Calu3 (cell line): ENCODE results near the gene RANBP3L. TPM values are rescaled to one million over a fixed set of nuclear protein-coding genes. Genes with fewer than 3 reads are reported as not detected.

ENCODE experiments used
- BruUV-seq: library from RNA; stranded (reverse); fragments of 400-500 nt; replicated peaks from 2 replicates; lab custom pipeline; 2021; lab: Mats Ljungman, UMichigan
- CTCF ChIA-PET: fragments of 300-600 bp; sonication (Branson Sonifier 250); formaldehyde crosslinking; loops from one replicate; lab custom pipeline; 2022; ENCODE audit warnings: antibody characterized with exemption; lab: Charles Lee
- DNase-seq: peaks from one replicate; pipeline ENCODE4 v3.0.0; 2022
- H3K27ac Mint-ChIP-seq: one replicate; pipeline ENCODE4 v1.8.0; 2022; ENCODE audit warnings: mixed read lengths; ENCODE audit not compliant: unreplicated experiment
- H3K27me3 Mint-ChIP-seq: one replicate; pipeline ENCODE4 v1.8.0; 2022; ENCODE audit warnings: mixed read lengths; ENCODE audit not compliant: unreplicated experiment
- H3K36me3 Mint-ChIP-seq: one replicate; pipeline ENCODE4 v1.8.0; 2022; ENCODE audit warnings: mild to moderate bottlenecking, moderate library complexity, mixed read lengths; ENCODE audit not compliant: insufficient read depth, unreplicated experiment
- H3K4me1 Mint-ChIP-seq: one replicate; pipeline ENCODE4 v1.8.0; 2022; ENCODE audit warnings: mild to moderate bottlenecking, low read depth, mixed read lengths; ENCODE audit not compliant: unreplicated experiment
- H3K4me3 Mint-ChIP-seq: one replicate; pipeline ENCODE4 v1.8.0; 2022; ENCODE audit warnings: mild to moderate bottlenecking, low read depth, moderate library complexity, mixed read lengths; ENCODE audit not compliant: unreplicated experiment
- H3K9me3 Mint-ChIP-seq: one replicate; pipeline ENCODE4 v1.8.0; 2022; ENCODE audit warnings: low read depth, mixed read lengths; ENCODE audit not compliant: unreplicated experiment
- intact Hi-C: fragments of 100-400 bp; cut with micrococcal nuclease; formaldehyde crosslinking; loops from one replicate; pipeline ENCODE4 v1.10.0; 2022; ENCODE audit not compliant: unreplicated experiment
- total RNA-seq: library from RNA; stranded (reverse); gene quantifications from 2 replicates; pipeline ENCODE4 v1.2.3, GENCODE V29; 2022
- TF ChIP-seq, protein P1 (sequence below): fragments of 200-600 bp; IDR thresholded peaks from one replicate; pipeline ENCODE4 v1.8.0; 2022; ENCODE audit warnings: antibody characterized with exemption; ENCODE audit not compliant: unreplicated experiment

Gene RANBP3L
- total RNA-seq, 1 experiment from 2014 or later: not detected

DNA sequence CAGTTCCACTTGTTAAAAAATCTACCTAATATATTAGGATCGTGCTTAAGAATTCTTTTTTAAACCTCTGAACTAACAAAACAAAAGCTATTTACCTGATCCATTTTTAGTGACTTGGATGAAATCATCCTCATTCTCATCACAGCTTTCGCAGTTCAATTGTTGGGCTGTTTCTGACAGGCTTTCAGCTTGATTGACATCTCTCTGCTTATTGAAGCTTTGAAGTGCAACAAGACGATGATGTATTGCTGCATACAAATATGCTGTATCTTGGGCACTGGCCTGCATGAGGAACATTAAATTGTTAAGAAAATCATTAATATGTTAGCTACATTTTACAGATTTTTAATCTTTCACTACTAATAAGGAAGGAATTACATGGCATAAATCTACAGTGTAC, 50.5 kb downstream of the RANBP3L start:
- Mint-ChIP-seq H3K27ac (no peak overlapping the region), H3K4me1 (no peaks in the 10 kb centered on the region), H3K4me3 (no peak overlapping the region), H3K9me3 (no peaks in the 10 kb centered on the region), H3K36me3 (no peaks in the 10 kb centered on the region), H3K27me3 (no peaks in the 10 kb centered on the region)
- intact Hi-C loops: no loop called here
- CTCF ChIA-PET: no interaction called here
- BruUV-seq: no TSS peak
- no peak for DNase-seq
- TF ChIP-seq, protein P1, sequence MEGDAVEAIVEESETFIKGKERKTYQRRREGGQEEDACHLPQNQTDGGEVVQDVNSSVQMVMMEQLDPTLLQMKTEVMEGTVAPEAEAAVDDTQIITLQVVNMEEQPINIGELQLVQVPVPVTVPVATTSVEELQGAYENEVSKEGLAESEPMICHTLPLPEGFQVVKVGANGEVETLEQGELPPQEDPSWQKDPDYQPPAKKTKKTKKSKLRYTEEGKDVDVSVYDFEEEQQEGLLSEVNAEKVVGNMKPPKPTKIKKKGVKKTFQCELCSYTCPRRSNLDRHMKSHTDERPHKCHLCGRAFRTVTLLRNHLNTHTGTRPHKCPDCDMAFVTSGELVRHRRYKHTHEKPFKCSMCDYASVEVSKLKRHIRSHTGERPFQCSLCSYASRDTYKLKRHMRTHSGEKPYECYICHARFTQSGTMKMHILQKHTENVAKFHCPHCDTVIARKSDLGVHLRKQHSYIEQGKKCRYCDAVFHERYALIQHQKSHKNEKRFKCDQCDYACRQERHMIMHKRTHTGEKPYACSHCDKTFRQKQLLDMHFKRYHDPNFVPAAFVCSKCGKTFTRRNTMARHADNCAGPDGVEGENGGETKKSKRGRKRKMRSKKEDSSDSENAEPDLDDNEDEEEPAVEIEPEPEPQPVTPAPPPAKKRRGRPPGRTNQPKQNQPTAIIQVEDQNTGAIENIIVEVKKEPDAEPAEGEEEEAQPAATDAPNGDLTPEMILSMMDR: no peak

DNA sequence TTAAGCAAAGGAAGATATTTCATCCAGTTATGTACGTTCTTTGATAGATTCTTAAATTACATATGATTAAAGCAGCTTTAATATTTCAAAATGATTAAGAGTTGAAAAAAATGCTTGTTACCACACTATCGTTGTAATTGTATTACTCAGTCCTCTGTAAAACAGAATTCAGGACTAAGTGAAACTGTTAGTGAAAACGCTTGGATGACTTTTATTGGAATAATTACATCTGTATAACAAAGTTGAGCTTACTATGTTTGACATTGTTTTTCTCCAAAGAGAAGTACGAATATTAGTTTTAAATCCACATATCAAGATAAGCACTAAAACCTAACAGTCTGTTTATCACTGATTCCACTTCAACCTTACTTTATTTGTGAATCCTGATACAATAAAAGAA, 51.3 kb downstream of the RANBP3L start:
- Mint-ChIP-seq H3K27me3 (no peaks in the 10 kb centered on the region), H3K4me1 (no peaks in the 10 kb centered on the region), H3K9me3 (no peaks in the 10 kb centered on the region), H3K36me3 (no peaks in the 10 kb centered on the region), H3K4me3 (no peak overlapping the region), H3K27ac (no peak overlapping the region)
- no TSS peak for BruUV-seq
- CTCF ChIA-PET: no interaction called here
- intact Hi-C loops: no loop called here
- DNase-seq: no peak
- TF ChIP-seq, protein P1: no peak

DNA sequence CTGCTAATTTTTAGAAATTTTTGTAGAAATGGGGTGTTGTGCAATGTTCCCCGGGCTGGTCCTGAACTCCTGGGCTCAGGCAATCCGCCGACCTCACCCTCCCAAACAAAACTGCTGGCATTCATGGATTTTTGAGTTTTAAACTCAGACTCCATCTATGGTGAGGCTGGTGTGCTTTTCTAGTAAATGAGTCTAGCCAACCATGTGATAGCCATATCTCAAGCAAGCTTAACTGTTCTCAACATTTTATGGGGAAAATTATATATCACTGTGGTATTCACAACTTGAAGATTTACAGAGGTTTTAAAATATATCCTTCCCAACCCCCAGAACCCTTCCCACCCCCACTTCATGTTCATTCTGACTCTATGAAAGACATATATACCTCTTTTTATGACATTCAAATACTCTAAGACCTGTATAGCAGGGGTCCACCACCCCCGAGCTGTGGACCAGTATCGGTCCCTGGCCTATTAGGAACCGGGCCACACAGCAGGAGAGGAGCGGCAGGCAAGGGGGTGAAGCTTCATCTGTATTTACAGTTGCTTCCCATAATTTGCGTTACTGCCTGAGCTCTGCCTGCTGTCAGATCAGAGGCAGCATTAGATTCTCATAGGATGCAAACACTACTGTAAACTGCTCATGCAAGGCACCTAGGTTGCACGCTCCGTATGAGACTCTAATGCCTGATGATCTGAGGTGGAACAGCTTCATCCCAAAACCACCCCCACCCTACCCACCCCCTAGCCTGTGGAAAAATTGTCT, 55.5 kb downstream of the RANBP3L start:
- Mint-ChIP-seq H3K27ac (no peak overlapping the region), H3K27me3 (no peaks in the 10 kb centered on the region), H3K4me3 (no peak overlapping the region), H3K4me1 (peaks cover 16% of the 10 kb centered on the region), H3K36me3 (peaks cover 18% of the 10 kb centered on the region), H3K9me3 (no peaks in the 10 kb centered on the region)
- no TSS peak for BruUV-seq
- no peak for DNase-seq
- TF ChIP-seq, protein P1: no peak
- CTCF ChIA-PET: no interaction called here
- intact Hi-C loops: no loop called here

DNA sequence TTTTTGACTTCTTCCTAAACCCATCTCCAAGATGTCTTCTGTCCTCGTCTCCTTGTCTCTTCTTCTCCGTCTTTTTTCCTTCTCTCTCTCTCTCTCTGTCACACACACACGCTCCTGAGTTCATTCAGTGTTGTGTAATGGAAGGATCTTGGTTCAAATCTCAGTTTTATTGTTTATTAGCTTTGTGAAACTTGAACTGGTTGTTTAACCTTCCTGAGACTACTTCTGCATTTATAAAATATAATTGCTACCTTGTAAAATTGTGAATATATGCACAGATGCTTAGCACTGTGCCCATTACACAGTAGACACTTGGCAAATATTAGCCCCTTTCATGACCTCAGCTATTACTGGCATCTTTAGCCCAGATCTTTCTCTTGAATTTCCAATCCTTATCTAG, 57.6 kb downstream of the RANBP3L start:
- DNase-seq: no peak
- H3K9me3 Mint-ChIP-seq: no peaks in the 10 kb centered on the region
- intact Hi-C loops: no loop called here
- peaks cover 33% of the 10 kb centered on the region for H3K36me3 Mint-ChIP-seq
- H3K27ac Mint-ChIP-seq: peak overlapping the region; percentile 12
- peaks cover 34% of the 10 kb centered on the region for H3K4me1 Mint-ChIP-seq
- CTCF ChIA-PET: no interaction called here
- BruUV-seq: no TSS peak
- TF ChIP-seq, protein P1: no peak
- no peaks in the 10 kb centered on the region for H3K27me3 Mint-ChIP-seq
- peak overlapping the region; percentile 97 for H3K4me3 Mint-ChIP-seq
